Measurements from ENCODE around the gene PLA2G2D. TPM values are rescaled to one million over a fixed set of nuclear protein-coding genes. Genes with fewer than 3 reads are reported as not detected.

PLA2G2D gene
- total RNA-seq, 1 experiment from 2014 or later, result not detected

DNA sequence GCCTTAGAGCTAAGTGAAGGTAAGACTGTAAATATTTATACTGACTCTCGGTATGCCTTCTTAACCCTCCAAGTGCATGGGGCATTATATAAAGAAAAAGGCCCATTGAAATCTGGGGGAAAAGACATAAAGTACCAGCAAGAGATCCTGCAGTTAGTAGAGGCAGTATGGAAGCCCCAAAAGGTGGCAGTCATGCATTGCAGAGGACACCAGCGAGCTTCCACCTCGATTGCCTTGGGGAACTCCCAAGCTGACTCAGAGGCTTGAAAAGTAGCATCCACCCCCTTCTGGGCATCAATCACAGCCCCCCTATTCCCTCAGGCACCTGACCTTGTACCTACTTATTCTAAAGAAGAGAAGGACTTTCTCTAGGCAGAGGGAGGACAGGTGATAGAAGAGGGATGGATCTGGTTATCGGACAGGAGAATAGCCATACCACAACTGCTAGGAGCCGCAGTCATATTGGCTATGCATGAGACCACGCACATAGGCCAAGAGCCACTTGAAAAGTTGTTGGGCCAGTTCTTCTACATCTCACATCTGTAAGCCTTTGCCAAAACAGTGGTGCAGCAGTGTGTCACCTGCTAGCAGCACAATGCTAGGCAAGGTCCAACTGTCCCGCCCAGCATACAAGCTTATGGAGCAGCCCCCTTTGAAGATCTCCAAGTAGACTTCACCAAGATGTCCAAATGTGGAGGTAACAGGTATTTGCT lies 39.2 kb upstream of the PLA2G2D start:
- Histone ChIP-seq H3K9me3 (ENCODE audit: low read length) (peaks cover 10% of the 10 kb centered on the region), H3K36me3 (ENCODE audit: insufficient read depth, low read length) (no peaks in the 10 kb centered on the region), H3K4me3 (ENCODE audit: low read length) (no peak overlapping the region), H3K4me1 (ENCODE audit: low read length) (no peaks in the 10 kb centered on the region), H4K20me1 (ENCODE audit: insufficient read depth, low read depth, low read length) (no peaks in the 10 kb centered on the region), H3K27ac (ENCODE audit: low read length) (no peak overlapping the region), H2AFZ (ENCODE audit: low read length) (no peak overlapping the region), H3K79me2 (ENCODE audit: low read length) (no peaks in the 10 kb centered on the region), H3K9me2 (replicated peaks; ENCODE audit: insufficient read depth, low read length) (no peaks in the 10 kb centered on the region), H3K27me3 (ENCODE audit: low read length) (0 out of 2 replicates have a peak, but pooled peaks cover 2% of the 10 kb centered on the region), H3K4me2 (ENCODE audit: low read depth, low read length, poor library complexity, severe bottlenecking) (no peak overlapping the region), H3K9ac (ENCODE audit: low read length) (no peak overlapping the region)
- DNase-seq, result no peak

DNA sequence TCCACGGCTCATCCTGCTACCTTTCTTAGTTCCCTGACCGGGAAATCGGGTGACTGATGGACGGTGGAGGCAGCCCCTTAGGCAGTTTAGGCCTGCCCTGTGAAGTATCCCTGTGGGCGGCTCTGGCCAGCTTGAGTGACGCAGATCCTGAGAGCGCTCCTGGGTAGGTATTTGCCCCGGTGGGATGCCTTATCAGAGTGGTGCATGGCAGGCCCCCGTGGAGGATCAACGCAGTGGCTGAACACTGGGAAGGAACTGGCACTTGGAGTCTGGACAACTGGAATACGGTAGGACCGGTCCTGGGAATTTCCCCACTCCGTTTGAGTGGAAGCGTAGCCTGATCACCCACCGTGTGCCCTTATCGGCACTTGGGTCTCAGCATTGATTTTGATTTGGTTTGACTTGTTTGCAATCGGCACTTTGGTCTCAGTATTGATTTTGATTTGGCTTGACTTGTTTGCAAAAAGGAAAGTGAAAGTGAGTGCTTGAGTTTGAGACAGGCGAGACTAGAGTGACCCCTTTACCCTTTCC lies 35.0 kb upstream of the PLA2G2D start:
- Histone ChIP-seq H2AFZ (ENCODE audit: low read length) (no peak overlapping the region), H3K4me3 (ENCODE audit: low read length) (no peak overlapping the region), H3K4me1 (ENCODE audit: low read length) (peaks cover 6% of the 10 kb centered on the region), H3K36me3 (ENCODE audit: insufficient read depth, low read length) (no peaks in the 10 kb centered on the region), H3K9me3 (ENCODE audit: low read length) (no peaks in the 10 kb centered on the region; the same call in 1 of the 2 replicates), H3K27ac (ENCODE audit: low read length) (no peak overlapping the region), H3K9ac (ENCODE audit: low read length) (no peak overlapping the region), H3K79me2 (ENCODE audit: low read length) (no peaks in the 10 kb centered on the region), H3K27me3 (ENCODE audit: low read length) (no peaks in the 10 kb centered on the region), H3K9me2 (replicated peaks; ENCODE audit: insufficient read depth, low read length) (no peaks in the 10 kb centered on the region), H4K20me1 (ENCODE audit: insufficient read depth, low read depth, low read length) (no peaks in the 10 kb centered on the region), H3K4me2 (ENCODE audit: low read depth, low read length, poor library complexity, severe bottlenecking) (no peak overlapping the region)
- DNase-seq, result no peak

DNA sequence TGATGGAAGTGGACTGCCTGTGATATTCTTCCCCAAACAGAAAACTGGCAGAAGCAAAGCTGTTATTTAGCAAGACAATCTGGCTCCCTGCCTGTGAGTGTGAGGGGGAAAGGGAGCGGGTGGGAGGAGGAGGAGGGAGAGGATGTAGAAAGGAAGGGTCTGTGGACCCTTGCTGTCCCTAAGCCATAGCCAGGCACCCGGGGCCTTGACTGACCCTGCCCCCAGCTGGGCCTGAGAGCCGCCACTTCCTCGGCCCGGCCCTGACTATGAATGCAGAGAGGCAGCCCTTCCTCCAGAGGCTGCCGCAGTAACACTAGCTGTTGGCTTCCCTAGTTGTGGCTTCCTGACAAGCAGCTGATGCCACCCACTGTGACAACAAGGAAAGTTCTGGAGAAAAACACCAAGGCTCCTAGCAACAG lies 33.7 kb upstream of the PLA2G2D start:
- Histone ChIP-seq H3K4me2 (ENCODE audit: low read depth, low read length, poor library complexity, severe bottlenecking) (no peak overlapping the region), H2AFZ (ENCODE audit: low read length) (no peak overlapping the region), H3K79me2 (ENCODE audit: low read length) (no peaks in the 10 kb centered on the region), H3K27ac (ENCODE audit: low read length) (no peak overlapping the region), H4K20me1 (ENCODE audit: insufficient read depth, low read depth, low read length) (no peaks in the 10 kb centered on the region), H3K4me3 (ENCODE audit: low read length) (no peak overlapping the region), H3K4me1 (ENCODE audit: low read length) (peaks cover 6% of the 10 kb centered on the region), H3K9me2 (replicated peaks; ENCODE audit: insufficient read depth, low read length) (no peaks in the 10 kb centered on the region), H3K27me3 (ENCODE audit: low read length) (no peaks in the 10 kb centered on the region), H3K9me3 (ENCODE audit: low read length) (no peaks in the 10 kb centered on the region), H3K36me3 (ENCODE audit: insufficient read depth, low read length) (no peaks in the 10 kb centered on the region), H3K9ac (ENCODE audit: low read length) (no peak overlapping the region)
- DNase-seq, result no peak

DNA sequence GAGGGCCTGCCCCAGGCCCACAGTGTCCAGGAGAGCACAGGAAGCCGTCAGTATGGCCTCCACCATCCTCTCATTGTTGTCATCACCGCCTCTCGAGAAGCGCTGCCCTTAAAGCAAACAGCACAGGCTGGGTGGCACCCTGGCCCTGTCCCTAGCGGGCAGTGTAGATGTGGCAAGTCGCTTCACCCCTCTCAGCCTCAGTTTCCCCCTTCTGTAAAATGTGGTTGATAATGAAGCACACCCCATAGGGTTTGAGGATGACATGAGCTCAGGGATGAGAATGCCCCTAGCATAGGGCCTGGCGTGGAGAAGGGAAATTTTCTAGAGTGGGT lies 33.2 kb upstream of the PLA2G2D start:
- Histone ChIP-seq H3K9me2 (replicated peaks; ENCODE audit: insufficient read depth, low read length) (no peaks in the 10 kb centered on the region), H3K27ac (ENCODE audit: low read length) (no peak overlapping the region), H2AFZ (ENCODE audit: low read length) (no peak overlapping the region), H3K27me3 (ENCODE audit: low read length) (no peaks in the 10 kb centered on the region), H3K36me3 (ENCODE audit: insufficient read depth, low read length) (no peaks in the 10 kb centered on the region), H4K20me1 (ENCODE audit: insufficient read depth, low read depth, low read length) (no peaks in the 10 kb centered on the region), H3K9ac (ENCODE audit: low read length) (no peak overlapping the region), H3K4me3 (ENCODE audit: low read length) (no peak overlapping the region), H3K4me1 (ENCODE audit: low read length) (peaks cover 6% of the 10 kb centered on the region), H3K79me2 (ENCODE audit: low read length) (no peaks in the 10 kb centered on the region), H3K4me2 (ENCODE audit: low read depth, low read length, poor library complexity, severe bottlenecking) (no peak overlapping the region), H3K9me3 (ENCODE audit: low read length) (no peaks in the 10 kb centered on the region)
- DNase-seq, result no peak

DNA sequence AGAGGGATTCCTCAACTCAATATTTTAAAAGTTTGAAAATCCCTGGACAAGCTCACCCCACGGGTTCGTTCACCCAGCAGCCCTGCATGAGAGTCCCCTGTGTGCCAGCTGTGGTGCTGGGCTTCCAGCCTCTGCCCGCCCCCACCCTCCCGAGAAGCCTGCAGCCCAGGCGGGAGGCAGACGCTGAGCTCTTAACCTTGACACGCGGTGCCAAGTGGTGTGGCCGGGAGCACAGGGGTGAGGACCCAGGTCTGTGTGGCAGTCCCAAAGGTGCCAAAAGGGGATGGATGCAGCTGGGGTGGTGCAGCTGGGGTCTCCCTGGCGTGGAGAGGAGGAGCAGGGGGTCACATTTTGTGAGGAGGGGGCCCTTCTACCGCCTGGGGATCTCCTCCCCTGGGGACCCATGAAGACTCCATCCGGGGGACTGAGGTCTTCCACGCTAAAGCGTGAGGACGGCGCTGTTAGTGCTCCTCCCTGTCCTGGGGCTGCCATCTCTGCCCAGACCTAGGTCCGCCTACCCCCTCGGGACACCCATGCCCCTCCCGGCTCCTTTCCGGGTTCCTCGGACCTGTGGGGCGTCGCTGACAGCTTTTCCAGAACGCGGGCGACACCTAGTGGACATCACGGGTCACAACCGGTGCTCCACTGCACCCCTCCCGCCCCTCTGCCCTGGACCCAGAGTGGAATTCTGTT lies 32.7 kb upstream of the PLA2G2D start:
- Histone ChIP-seq H2AFZ (ENCODE audit: low read length) (peak overlapping the region; percentile 88; the same call in 1 of the 2 replicates), H3K4me2 (ENCODE audit: low read depth, low read length, poor library complexity, severe bottlenecking) (peak overlapping the region; percentile 66), H3K27me3 (ENCODE audit: low read length) (no peaks in the 10 kb centered on the region), H3K79me2 (ENCODE audit: low read length) (no peaks in the 10 kb centered on the region), H3K4me3 (ENCODE audit: low read length) (peak overlapping the region; percentile 55; the same call in 1 of the 2 replicates), H3K27ac (ENCODE audit: low read length) (no peak overlapping the region), H3K9me3 (ENCODE audit: low read length) (no peaks in the 10 kb centered on the region), H4K20me1 (ENCODE audit: insufficient read depth, low read depth, low read length) (no peaks in the 10 kb centered on the region), H3K36me3 (ENCODE audit: insufficient read depth, low read length) (no peaks in the 10 kb centered on the region), H3K4me1 (ENCODE audit: low read length) (peaks cover 6% of the 10 kb centered on the region), H3K9me2 (replicated peaks; ENCODE audit: insufficient read depth, low read length) (no peaks in the 10 kb centered on the region), H3K9ac (ENCODE audit: low read length) (peak overlapping the region; percentile 52; the same call in 1 of the 2 replicates)
- DNase-seq, result peak; percentile 93

DNA sequence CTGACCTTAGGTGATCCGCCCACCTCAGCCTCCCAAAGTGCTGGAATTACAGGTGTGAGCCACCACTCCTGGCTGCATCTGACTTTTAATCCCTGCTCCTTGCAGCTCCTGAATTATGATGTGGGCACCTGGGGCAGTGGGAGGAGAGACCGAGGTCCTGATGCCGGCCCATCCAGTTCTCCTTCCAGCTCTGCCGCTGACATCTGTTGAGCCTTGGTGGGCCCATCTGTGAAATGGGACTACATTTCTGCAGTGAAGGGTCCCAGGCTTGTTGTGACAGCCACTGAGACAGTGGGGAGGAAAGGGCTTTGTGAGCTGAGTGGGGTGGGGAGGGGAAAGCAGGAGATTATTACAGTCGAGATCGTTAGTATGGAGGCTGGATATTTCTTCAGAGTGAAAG lies 31.6 kb upstream of the PLA2G2D start:
- no peak overlapping the region for H3K4me3 ChIP-seq (ENCODE audit: low read length)
- H2AFZ ChIP-seq (ENCODE audit: low read length), result no peak overlapping the region
- H3K36me3 ChIP-seq (ENCODE audit: insufficient read depth, low read length), result no peaks in the 10 kb centered on the region
- peaks cover 6% of the 10 kb centered on the region for H3K4me1 ChIP-seq (ENCODE audit: low read length)
- no peaks in the 10 kb centered on the region for H4K20me1 ChIP-seq (ENCODE audit: insufficient read depth, low read depth, low read length)
- no peaks in the 10 kb centered on the region for H3K9me2 ChIP-seq (replicated peaks; ENCODE audit: insufficient read depth, low read length)
- no peak overlapping the region for H3K9ac ChIP-seq (ENCODE audit: low read length)
- no peaks in the 10 kb centered on the region for H3K79me2 ChIP-seq (ENCODE audit: low read length)
- H3K4me2 ChIP-seq (ENCODE audit: low read depth, low read length, poor library complexity, severe bottlenecking), result no peak overlapping the region
- no peaks in the 10 kb centered on the region for H3K27me3 ChIP-seq (ENCODE audit: low read length)
- no peak overlapping the region for H3K27ac ChIP-seq (ENCODE audit: low read length)
- H3K9me3 ChIP-seq (ENCODE audit: low read length), result no peaks in the 10 kb centered on the region
- no peak for DNase-seq

DNA sequence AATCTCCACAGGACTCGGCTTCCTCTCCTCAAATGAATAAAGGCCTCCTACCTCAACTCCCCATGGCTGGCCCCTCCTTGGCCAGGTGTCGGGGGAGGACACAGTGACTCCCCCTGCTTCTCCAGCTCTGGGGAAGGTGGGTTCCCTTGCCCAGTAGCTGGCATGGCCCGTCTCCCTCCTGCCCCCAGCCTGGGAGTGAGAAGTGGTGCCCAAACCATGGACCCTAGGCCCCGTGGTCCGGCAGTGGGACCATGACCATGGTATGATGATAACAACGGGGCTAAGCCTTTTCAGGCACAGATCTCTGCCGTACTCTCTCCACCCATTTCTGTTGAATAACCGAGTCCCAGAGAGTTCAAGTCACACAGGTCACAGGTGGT lies 31.0 kb upstream of the PLA2G2D start:
- Histone ChIP-seq H3K36me3 (ENCODE audit: insufficient read depth, low read length) (no peaks in the 10 kb centered on the region), H3K79me2 (ENCODE audit: low read length) (no peaks in the 10 kb centered on the region), H3K4me3 (ENCODE audit: low read length) (no peak overlapping the region), H3K9me2 (replicated peaks; ENCODE audit: insufficient read depth, low read length) (no peaks in the 10 kb centered on the region), H3K27ac (ENCODE audit: low read length) (no peak overlapping the region), H3K4me1 (ENCODE audit: low read length) (peaks cover 6% of the 10 kb centered on the region), H3K9ac (ENCODE audit: low read length) (no peak overlapping the region), H2AFZ (ENCODE audit: low read length) (no peak overlapping the region), H3K4me2 (ENCODE audit: low read depth, low read length, poor library complexity, severe bottlenecking) (no peak overlapping the region), H4K20me1 (ENCODE audit: insufficient read depth, low read depth, low read length) (no peaks in the 10 kb centered on the region), H3K9me3 (ENCODE audit: low read length) (no peaks in the 10 kb centered on the region), H3K27me3 (ENCODE audit: low read length) (no peaks in the 10 kb centered on the region)
- DNase-seq, result no peak

DNA sequence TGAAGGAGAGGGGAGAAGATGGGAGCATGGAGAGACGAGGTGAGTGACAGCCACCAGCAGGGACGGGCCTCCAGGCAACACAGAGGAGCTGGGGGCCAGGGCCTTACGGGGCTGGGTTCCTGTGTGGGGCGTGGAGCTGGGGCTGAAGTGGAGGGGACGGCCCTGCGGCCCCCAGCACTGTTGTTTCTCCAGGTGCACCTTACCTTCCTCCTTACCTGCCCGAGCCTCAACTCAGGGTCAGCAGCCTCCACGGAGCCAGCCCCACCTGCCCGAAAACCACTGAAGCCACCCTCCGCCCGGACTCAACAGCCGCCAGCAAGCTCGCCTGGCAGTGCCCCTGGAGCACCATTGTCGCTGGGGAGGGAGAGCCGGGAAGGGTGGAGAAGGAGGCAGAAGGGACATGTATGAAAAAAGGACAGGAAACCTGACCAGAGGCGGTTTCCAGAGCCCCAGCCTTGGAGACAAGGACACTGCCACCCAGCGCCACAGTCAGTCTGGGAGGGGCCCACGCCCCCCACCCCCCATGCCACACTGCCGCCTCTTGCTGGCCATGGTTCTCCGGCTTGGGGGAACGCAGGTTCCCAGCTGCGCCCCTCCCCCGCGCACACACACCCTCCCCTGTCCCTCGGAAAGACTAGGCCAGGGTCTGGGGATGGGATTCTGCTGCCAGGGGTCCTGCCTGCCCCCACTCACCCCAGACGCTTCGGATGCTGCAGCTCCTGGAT lies 30.4 kb upstream of the PLA2G2D start:
- H3K9me3 ChIP-seq (ENCODE audit: low read length), result no peaks in the 10 kb centered on the region
- no peaks in the 10 kb centered on the region for H3K36me3 ChIP-seq (ENCODE audit: insufficient read depth, low read length)
- no peaks in the 10 kb centered on the region for H3K27me3 ChIP-seq (ENCODE audit: low read length)
- H3K4me2 ChIP-seq (ENCODE audit: low read depth, low read length, poor library complexity, severe bottlenecking), result no peak overlapping the region
- peaks cover 6% of the 10 kb centered on the region for H3K4me1 ChIP-seq (ENCODE audit: low read length)
- H4K20me1 ChIP-seq (ENCODE audit: insufficient read depth, low read depth, low read length), result no peaks in the 10 kb centered on the region
- no peak overlapping the region for H3K9ac ChIP-seq (ENCODE audit: low read length)
- no peaks in the 10 kb centered on the region for H3K9me2 ChIP-seq (replicated peaks; ENCODE audit: insufficient read depth, low read length)
- no peak for DNase-seq
- H3K79me2 ChIP-seq (ENCODE audit: low read length), result no peaks in the 10 kb centered on the region
- no peak overlapping the region for H2AFZ ChIP-seq (ENCODE audit: low read length)
- no peak overlapping the region for H3K4me3 ChIP-seq (ENCODE audit: low read length)
- H3K27ac ChIP-seq (ENCODE audit: low read length), result no peak overlapping the region
